Activated CD8-positive, alpha-beta T cell treated with anti-CD3 and anti-CD28 coated beads, Interleukin-2, amount 10 ng/mL, durations not matched to agents 7 days and 5 days (primary cell): ENCODE data around the gene GALNT2. TPM values are rescaled to one million over a fixed set of nuclear protein-coding genes. Genes with fewer than 3 reads are reported as not detected.

Experiments
- ATAC-seq: fragments of 150-1000 bp; cut with Tn5 transposase; one replicate; pipeline ENCODE4 v1.10.0; 2021; ENCODE audit warnings: moderate library complexity
- CTCF ChIA-PET: fragments of 350-600 bp; sonication (Branson Sonifier 250); formaldehyde crosslinking; loops from one replicate; lab custom pipeline; 2021; ENCODE audit warnings: antibody characterized with exemption; lab: Charles Lee
- POLR2A ChIA-PET: fragments of 350-600 bp; sonication (Branson Sonifier 250); formaldehyde crosslinking; loops from one replicate; lab custom pipeline; 2021; ENCODE audit warnings: antibody characterized with exemption; lab: Charles Lee
- DNase-seq: peaks from one replicate; pipeline ENCODE4 v3.0.0-alpha.2; 2020
- H3K27ac Mint-ChIP-seq: one replicate; pipeline ENCODE4 v1.8.0; 2021; ENCODE audit warnings: mild to moderate bottlenecking, mixed read lengths
- H3K27me3 Mint-ChIP-seq: one replicate; pipeline ENCODE4 v1.8.0; 2021; ENCODE audit warnings: low read depth, mixed read lengths
- H3K36me3 Mint-ChIP-seq: one replicate; pipeline ENCODE4 v1.8.0; 2021; ENCODE audit warnings: low read depth, mixed read lengths
- H3K4me1 Mint-ChIP-seq: one replicate; pipeline ENCODE4 v1.8.0; 2021; ENCODE audit warnings: low read depth, mixed read lengths
- H3K4me3 Mint-ChIP-seq: one replicate; pipeline ENCODE4 v1.8.0; 2021; ENCODE audit warnings: mild to moderate bottlenecking, mixed read lengths
- H3K9me3 Mint-ChIP-seq: one replicate; pipeline ENCODE4 v1.8.0; 2022; ENCODE audit warnings: mixed read lengths; ENCODE audit not compliant: insufficient read depth
- total RNA-seq, 2 experiments: library from RNA; stranded (reverse); gene quantifications; one replicate each; pipeline ENCODE4 v1.2.3, GENCODE V29; 2021

The GALNT2 gene
- total RNA-seq, 2 experiments from 2014 or later = 20.7 to 21.2 TPM

- ATAC-seq = no peak
- Mint-ChIP-seq H3K27ac (no peak overlapping the region), H3K36me3 (peaks cover 2% of the 10 kb centered on the region), H3K9me3 (peaks cover 3% of the 10 kb centered on the region), H3K27me3 (no peaks in the 10 kb centered on the region), H3K4me1 (no peaks in the 10 kb centered on the region), H3K4me3 (no peak overlapping the region)
- no peak for DNase-seq
- ChIA-PET POLR2A (no interaction called here), CTCF (no interaction called here)
Observed at GRCh38 chr1:230032516-230033281, 34.3 kb upstream of the GALNT2 start.

GRCh38 chr1:230037261-230037660 lies 29.8 kb upstream of the GALNT2 start:
- CTCF ChIA-PET = no interaction called here
- H3K9me3 Mint-ChIP-seq = peaks cover 3% of the 10 kb centered on the region
- H3K4me3 Mint-ChIP-seq = no peak overlapping the region
- DNase-seq = no peak
- no peaks in the 10 kb centered on the region for H3K4me1 Mint-ChIP-seq
- no peak overlapping the region for H3K27ac Mint-ChIP-seq
- H3K27me3 Mint-ChIP-seq = peaks cover 3% of the 10 kb centered on the region
- POLR2A ChIA-PET = no interaction called here
- ATAC-seq = no peak
- peaks cover 2% of the 10 kb centered on the region for H3K36me3 Mint-ChIP-seq

- POLR2A ChIA-PET = no interaction called here
- Mint-ChIP-seq H3K36me3 (peaks cover 2% of the 10 kb centered on the region), H3K9me3 (peaks cover 3% of the 10 kb centered on the region), H3K27me3 (peaks cover 10% of the 10 kb centered on the region), H3K27ac (no peak overlapping the region), H3K4me3 (no peak overlapping the region), H3K4me1 (no peaks in the 10 kb centered on the region)
- CTCF ChIA-PET = no interaction called here
- no peak for DNase-seq
- ATAC-seq = no peak
Observed at GRCh38 chr1:230040440-230040839, 26.6 kb upstream of the GALNT2 start.

GRCh38 chr1:230043081-230043480 lies 24.0 kb upstream of the GALNT2 start:
- Mint-ChIP-seq H3K9me3 (no peaks in the 10 kb centered on the region), H3K4me1 (no peaks in the 10 kb centered on the region), H3K36me3 (no peaks in the 10 kb centered on the region), H3K4me3 (no peak overlapping the region), H3K27ac (no peak overlapping the region), H3K27me3 (peaks cover 14% of the 10 kb centered on the region)
- no peak for ATAC-seq
- CTCF ChIA-PET = interaction anchor here (0.6 kb wide), 1 partner anchor 208 kb away, joined by 3 read pairs; no protein-coding TSS in a partner anchor
- DNase-seq = no peak
- POLR2A ChIA-PET = no interaction called here

- ChIA-PET CTCF (no interaction called here), POLR2A (no interaction called here)
- DNase-seq = no peak
- ATAC-seq = no peak
- no peaks in the 10 kb centered on the region for H3K9me3 Mint-ChIP-seq
- no peaks in the 10 kb centered on the region for H3K36me3 Mint-ChIP-seq
- no peak overlapping the region for H3K27ac Mint-ChIP-seq
- no peaks in the 10 kb centered on the region for H3K4me1 Mint-ChIP-seq
- H3K4me3 Mint-ChIP-seq = no peak overlapping the region
- peaks cover 14% of the 10 kb centered on the region for H3K27me3 Mint-ChIP-seq
Observed at GRCh38 chr1:230044729-230045128, 22.3 kb upstream of the GALNT2 start.

GRCh38 chr1:230047114-230047865 lies 19.7 kb upstream of the GALNT2 start:
- CTCF ChIA-PET = no interaction called here
- DNase-seq (no peak), ATAC-seq (no peak)
- Mint-ChIP-seq H3K36me3 (no peaks in the 10 kb centered on the region), H3K4me1 (peaks cover 7% of the 10 kb centered on the region), H3K27me3 (peaks cover 11% of the 10 kb centered on the region), H3K9me3 (no peaks in the 10 kb centered on the region), H3K4me3 (no peak overlapping the region), H3K27ac (no peak overlapping the region)
- POLR2A ChIA-PET = no interaction called here

- Mint-ChIP-seq H3K27ac (no peak overlapping the region), H3K9me3 (no peaks in the 10 kb centered on the region), H3K27me3 (peaks cover 7% of the 10 kb centered on the region), H3K4me3 (no peak overlapping the region), H3K4me1 (peaks cover 7% of the 10 kb centered on the region), H3K36me3 (no peaks in the 10 kb centered on the region)
- ChIA-PET POLR2A (interaction anchor here (0.7 kb wide), 1 partner anchor 9 kb away, joined by 4 read pairs; no protein-coding TSS in a partner anchor), CTCF (no interaction called here)
- ATAC-seq = no peak
- DNase-seq = no peak
Observed at GRCh38 chr1:230048322-230048721, 18.7 kb upstream of the GALNT2 start.

- DNase-seq (no peak), ATAC-seq (no peak)
- Mint-ChIP-seq H3K27me3 (peaks cover 4% of the 10 kb centered on the region), H3K9me3 (no peaks in the 10 kb centered on the region), H3K36me3 (no peaks in the 10 kb centered on the region), H3K4me3 (no peak overlapping the region), H3K27ac (no peak overlapping the region), H3K4me1 (peaks cover 7% of the 10 kb centered on the region)
- POLR2A ChIA-PET = interaction anchor here (0.7 kb wide), 1 partner anchor 8 kb away, joined by 4 read pairs; no protein-coding TSS in a partner anchor
- CTCF ChIA-PET = no interaction called here
Observed at GRCh38 chr1:230048922-230049321, 18.1 kb upstream of the GALNT2 start.

- Mint-ChIP-seq H3K27ac (no peak overlapping the region), H3K9me3 (no peaks in the 10 kb centered on the region), H3K4me3 (no peak overlapping the region), H3K4me1 (peaks cover 7% of the 10 kb centered on the region), H3K36me3 (no peaks in the 10 kb centered on the region), H3K27me3 (peaks cover 4% of the 10 kb centered on the region)
- no peak for ATAC-seq
- no peak for DNase-seq
- ChIA-PET CTCF (no interaction called here), POLR2A (no interaction called here)
Observed at GRCh38 chr1:230049731-230050130, 17.3 kb upstream of the GALNT2 start.

GRCh38 chr1:230050973-230051735 lies 15.9 kb upstream of the GALNT2 start:
- POLR2A ChIA-PET = no interaction called here
- Mint-ChIP-seq H3K27ac (no peak overlapping the region), H3K4me1 (peaks cover 7% of the 10 kb centered on the region), H3K36me3 (no peaks in the 10 kb centered on the region), H3K4me3 (no peak overlapping the region), H3K9me3 (no peaks in the 10 kb centered on the region), H3K27me3 (peaks cover 9% of the 10 kb centered on the region)
- DNase-seq (no peak), ATAC-seq (no peak)
- CTCF ChIA-PET = no interaction called here

GRCh38 chr1:230052018-230052417 lies 15.0 kb upstream of the GALNT2 start:
- H3K27me3 Mint-ChIP-seq = peaks cover 9% of the 10 kb centered on the region
- no peaks in the 10 kb centered on the region for H3K9me3 Mint-ChIP-seq
- ChIA-PET CTCF (no interaction called here), POLR2A (no interaction called here)
- no peak overlapping the region for H3K27ac Mint-ChIP-seq
- no peaks in the 10 kb centered on the region for H3K36me3 Mint-ChIP-seq
- H3K4me3 Mint-ChIP-seq = no peak overlapping the region
- DNase-seq (no peak), ATAC-seq (no peak)
- peaks cover 7% of the 10 kb centered on the region for H3K4me1 Mint-ChIP-seq

GRCh38 chr1:230052665-230053064 lies 14.4 kb upstream of the GALNT2 start:
- no peak for DNase-seq
- peaks cover 10% of the 10 kb centered on the region for H3K27me3 Mint-ChIP-seq
- peaks cover 7% of the 10 kb centered on the region for H3K4me1 Mint-ChIP-seq
- no peaks in the 10 kb centered on the region for H3K9me3 Mint-ChIP-seq
- ATAC-seq = no peak
- CTCF ChIA-PET = no interaction called here
- no peak overlapping the region for H3K27ac Mint-ChIP-seq
- H3K36me3 Mint-ChIP-seq = no peaks in the 10 kb centered on the region
- H3K4me3 Mint-ChIP-seq = no peak overlapping the region
- POLR2A ChIA-PET = no interaction called here
